ENCODE measurements around the gene TIMM44. TPM values are rescaled to one million over a fixed set of nuclear protein-coding genes. Genes with fewer than 3 reads are reported as not detected.
"Not testable (repeated sequence)": the region's sequence is repeated elsewhere in the genome, so short reads cannot be mapped to it uniquely, and the experiment has no call there.

The TIMM44 gene
- total RNA-seq, 1 donor, result 34.2 TPM

DNA sequence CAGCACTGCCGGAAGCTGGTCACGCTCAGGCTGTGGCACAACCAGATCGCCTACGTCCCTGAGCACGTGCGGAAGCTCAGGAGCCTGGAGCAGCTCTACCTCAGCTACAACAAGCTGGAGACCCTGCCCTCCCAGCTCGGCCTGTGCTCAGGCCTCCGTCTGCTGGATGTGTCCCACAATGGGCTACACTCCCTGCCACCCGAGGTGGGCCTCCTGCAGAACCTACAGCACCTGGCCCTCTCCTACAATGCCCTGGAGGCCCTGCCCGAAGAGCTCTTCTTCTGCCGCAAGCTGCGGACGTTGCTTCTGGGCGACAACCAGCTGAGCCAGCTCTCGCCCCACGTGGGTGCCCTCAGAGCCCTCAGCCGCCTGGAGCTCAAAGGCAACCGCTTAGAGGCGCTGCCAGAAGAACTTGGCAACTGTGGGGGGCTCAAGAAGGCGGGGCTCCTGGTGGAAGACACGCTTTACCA, 43.0 kb downstream of the TIMM44 start:
- Histone ChIP-seq H3K27me3 (ENCODE audit: insufficient read depth, low read length) (no peaks in the 10 kb centered on the region), H3K4me1 (ENCODE audit: insufficient read depth, low read length) (peaks cover 23% of the 10 kb centered on the region), H3K9me3 (ENCODE audit: low read depth, low read length) (no peaks in the 10 kb centered on the region), H3K4me3 (ENCODE audit: low read length) (no peak overlapping the region)

DNA sequence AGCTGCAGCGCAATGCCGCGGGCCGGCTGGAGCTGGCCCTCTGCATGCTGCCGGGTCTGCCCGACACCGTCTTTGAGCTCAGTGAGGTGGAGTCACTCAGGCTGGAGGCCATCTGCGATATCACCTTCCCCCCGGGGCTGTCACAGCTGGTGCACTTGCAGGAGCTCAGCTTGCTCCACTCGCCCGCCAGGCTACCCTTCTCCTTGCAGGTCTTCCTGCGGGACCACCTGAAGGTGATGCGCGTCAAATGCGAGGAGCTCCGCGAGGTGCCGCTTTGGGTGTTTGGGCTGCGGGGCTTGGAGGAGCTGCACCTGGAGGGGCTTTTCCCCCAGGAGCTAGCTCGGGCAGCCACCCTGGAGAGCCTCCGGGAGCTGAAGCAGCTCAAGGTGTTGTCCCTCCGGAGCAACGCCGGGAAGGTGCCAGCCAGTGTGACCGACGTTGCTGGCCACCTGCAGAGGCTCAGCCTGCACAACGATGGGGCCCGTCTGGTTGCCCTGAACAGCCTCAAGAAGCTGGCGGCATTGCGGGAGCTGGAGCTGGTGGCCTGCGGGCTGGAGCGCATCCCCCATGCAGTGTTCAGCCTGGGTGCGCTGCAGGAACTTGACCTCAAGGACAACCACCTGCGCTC, 43.6 kb downstream of the TIMM44 start:
- Histone ChIP-seq H3K4me1 (ENCODE audit: insufficient read depth, low read length) (peaks cover 17% of the 10 kb centered on the region), H3K27me3 (ENCODE audit: insufficient read depth, low read length) (no peaks in the 10 kb centered on the region), H3K4me3 (ENCODE audit: low read length) (no peak overlapping the region), H3K9me3 (ENCODE audit: low read depth, low read length) (no peaks in the 10 kb centered on the region)

DNA sequence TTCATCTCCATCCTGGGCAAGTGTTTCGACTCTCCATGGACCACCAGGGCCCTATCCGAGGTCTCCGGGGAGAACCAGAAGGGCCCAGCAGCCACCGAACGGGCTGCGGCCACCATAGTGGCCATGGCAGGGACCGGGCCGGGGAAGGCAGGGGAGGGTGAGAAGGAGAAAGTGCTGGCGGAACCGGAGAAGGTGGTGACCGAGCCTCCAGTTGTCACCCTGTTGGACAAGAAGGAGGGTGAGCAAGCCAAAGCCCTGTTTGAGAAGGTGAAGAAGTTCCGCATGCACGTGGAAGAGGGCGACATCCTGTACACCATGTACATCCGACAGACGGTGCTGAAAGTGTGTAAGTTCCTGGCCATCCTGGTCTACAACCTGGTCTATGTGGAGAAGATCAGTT, 44.5 kb downstream of the TIMM44 start:
- no peak overlapping the region for H3K4me3 ChIP-seq (ENCODE audit: low read length)
- H3K4me1 ChIP-seq (ENCODE audit: insufficient read depth, low read length), result peaks cover 10% of the 10 kb centered on the region
- H3K27me3 ChIP-seq (ENCODE audit: insufficient read depth, low read length), result no peaks in the 10 kb centered on the region
- no peaks in the 10 kb centered on the region for H3K9me3 ChIP-seq (ENCODE audit: low read depth, low read length)

DNA sequence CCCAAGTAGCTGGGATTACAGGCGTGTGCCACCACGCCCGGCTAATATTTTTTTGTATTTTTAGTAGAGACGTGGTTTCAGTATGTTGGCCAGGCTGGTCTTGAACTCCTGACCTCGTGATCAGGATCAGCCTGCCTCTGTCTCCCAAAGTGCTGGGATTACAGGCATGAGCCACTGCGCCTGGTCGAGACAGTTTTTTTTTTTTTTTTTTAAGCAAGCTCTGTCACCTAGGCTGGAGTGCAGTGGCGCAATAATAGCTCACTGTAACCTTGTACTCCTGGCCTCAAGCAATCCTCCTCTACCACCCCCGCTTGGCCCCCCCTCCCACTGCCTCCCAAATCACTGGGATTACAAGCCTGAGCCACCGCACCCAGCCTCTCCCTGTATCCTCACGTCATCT, 46.2 kb downstream of the TIMM44 start:
- Histone ChIP-seq H3K4me3 (ENCODE audit: low read length) (no peak overlapping the region), H3K9me3 (ENCODE audit: low read depth, low read length) (no peaks in the 10 kb centered on the region), H3K27me3 (ENCODE audit: insufficient read depth, low read length) (no peaks in the 10 kb centered on the region), H3K4me1 (ENCODE audit: insufficient read depth, low read length) (no peaks in the 10 kb centered on the region)

DNA sequence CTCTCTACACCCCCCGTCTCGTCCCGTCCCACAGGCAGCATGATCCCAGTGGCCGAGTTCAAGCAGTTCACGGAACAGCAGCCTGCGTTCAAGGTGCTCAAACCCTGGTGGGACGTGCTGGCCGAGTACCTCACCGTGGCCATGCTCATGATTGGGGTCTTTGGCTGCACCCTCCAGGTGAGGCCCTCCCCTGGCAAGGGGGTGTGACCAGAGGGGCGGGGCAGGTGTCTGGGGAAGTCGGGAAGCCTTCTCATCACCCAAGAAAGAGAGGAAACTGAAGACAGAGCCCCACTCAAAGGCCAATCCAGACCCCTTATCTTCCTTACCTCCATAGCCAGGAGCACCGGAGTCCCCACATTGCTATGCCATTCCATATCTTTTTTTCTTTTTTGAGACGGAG, 47.9 kb downstream of the TIMM44 start:
- Histone ChIP-seq H3K4me1 (ENCODE audit: insufficient read depth, low read length) (no peaks in the 10 kb centered on the region), H3K4me3 (ENCODE audit: low read length) (no peak overlapping the region), H3K27me3 (ENCODE audit: insufficient read depth, low read length) (no peaks in the 10 kb centered on the region), H3K9me3 (ENCODE audit: low read depth, low read length) (no peaks in the 10 kb centered on the region)

DNA sequence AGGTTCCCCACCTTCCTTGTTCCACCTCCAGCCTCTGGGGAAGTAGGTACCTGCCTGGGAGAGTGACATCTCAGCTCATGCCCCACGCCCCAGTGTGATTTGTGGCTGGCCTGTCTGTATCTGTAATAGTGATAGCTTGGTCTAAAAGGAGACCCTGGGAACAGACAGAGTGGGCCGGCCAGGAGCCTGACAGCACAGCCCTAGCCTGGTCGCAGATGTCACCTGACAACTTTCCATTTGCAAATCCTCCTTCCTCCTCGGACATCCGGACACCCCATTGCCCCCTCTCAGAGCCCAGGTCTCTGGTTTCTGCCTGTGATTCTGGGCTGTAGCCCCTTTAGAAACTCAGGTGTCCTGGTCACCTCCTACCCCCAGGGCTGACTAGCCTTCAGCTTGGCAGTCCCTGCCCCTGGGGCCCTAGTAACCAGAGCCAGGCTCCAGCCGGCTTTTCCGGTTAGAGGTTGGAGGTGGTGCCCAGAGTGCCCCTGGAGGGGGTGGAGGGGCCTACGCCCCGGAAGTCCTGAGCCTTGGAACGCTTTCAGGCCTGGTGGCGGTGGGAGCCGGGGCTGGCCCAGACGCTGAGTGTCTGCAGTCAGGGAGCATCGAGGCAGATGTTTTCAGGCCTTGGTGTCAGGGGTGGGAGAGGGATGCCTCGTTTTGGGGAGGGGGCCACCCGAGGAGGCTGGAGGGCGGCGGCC, 48.7 kb downstream of the TIMM44 start:
- Histone ChIP-seq H3K4me1 (ENCODE audit: insufficient read depth, low read length) (no peaks in the 10 kb centered on the region), H3K4me3 (ENCODE audit: low read length) (no peak overlapping the region), H3K27me3 (ENCODE audit: insufficient read depth, low read length) (no peaks in the 10 kb centered on the region)

DNA sequence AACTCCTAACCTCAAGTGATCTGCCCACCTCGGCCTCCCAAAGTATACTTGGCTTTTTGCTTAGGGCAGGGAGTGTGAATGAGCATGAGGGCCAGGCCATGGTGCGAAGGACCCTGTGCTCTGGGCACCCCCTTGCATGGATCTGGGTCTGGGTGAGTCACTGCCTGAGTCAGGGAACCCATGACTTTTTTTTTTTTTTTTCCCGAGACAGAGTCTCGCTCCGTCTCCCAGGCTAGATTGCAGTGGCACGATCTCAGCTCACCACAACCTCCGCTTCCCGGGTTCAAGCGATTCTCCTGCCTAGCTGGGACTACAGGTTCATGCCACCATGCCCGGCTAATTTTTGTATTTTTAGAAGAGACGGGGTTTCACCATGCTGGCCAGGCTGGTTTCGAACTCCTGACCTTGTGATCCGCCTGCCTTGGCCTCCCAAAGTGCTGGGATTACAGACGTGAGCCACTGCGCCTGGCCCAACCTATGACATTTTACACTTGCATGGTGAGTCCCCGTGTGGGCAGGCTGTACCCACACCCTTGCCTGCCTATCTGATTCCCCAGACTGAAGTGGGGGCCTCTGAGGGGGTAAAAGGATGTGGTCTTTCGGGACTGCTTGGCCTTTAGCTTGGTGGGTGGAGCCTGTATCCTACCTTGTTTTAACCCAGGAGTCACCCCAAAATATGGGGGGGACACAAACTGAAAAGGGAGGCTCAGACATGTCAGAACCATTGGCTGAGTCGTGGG, 49.9 kb downstream of the TIMM44 start:
- H3K4me3 ChIP-seq (ENCODE audit: low read length); H3K9me3 ChIP-seq (ENCODE audit: low read depth, low read length); H3K4me1 ChIP-seq (ENCODE audit: insufficient read depth, low read length); H3K27me3 ChIP-seq (ENCODE audit: insufficient read depth, low read length): not testable (repeated sequence)

More for the DNA sequence above, 48.7 kb downstream of the TIMM44 start:
- H3K9me3 ChIP-seq (ENCODE audit: low read depth, low read length), result no peaks in the 10 kb centered on the region

DNA sequence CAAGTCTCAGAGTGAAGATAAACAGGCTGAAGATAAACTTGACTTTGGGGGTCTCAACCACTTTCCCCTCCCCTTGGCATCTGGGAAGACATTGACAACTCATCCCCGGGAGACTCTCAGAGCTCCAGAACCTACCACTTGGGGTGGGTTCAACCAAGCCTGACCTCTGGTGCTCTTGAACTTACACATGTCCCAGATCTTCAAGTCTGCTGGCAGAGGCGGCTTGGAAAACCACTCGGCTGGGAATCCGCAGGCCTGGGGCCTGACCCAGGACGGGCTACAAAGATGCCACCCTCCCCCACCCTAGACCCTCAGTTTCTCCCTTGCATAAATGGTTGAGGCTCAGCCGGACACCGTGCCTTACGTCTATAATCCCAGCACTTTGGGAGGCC, 54.6 kb downstream of the TIMM44 start:
- Histone ChIP-seq H3K4me3 (ENCODE audit: low read length) (no peak overlapping the region), H3K9me3 (ENCODE audit: low read depth, low read length) (no peaks in the 10 kb centered on the region), H3K4me1 (ENCODE audit: insufficient read depth, low read length) (peaks cover 3% of the 10 kb centered on the region), H3K27me3 (ENCODE audit: insufficient read depth, low read length) (peaks cover 6% of the 10 kb centered on the region)

DNA sequence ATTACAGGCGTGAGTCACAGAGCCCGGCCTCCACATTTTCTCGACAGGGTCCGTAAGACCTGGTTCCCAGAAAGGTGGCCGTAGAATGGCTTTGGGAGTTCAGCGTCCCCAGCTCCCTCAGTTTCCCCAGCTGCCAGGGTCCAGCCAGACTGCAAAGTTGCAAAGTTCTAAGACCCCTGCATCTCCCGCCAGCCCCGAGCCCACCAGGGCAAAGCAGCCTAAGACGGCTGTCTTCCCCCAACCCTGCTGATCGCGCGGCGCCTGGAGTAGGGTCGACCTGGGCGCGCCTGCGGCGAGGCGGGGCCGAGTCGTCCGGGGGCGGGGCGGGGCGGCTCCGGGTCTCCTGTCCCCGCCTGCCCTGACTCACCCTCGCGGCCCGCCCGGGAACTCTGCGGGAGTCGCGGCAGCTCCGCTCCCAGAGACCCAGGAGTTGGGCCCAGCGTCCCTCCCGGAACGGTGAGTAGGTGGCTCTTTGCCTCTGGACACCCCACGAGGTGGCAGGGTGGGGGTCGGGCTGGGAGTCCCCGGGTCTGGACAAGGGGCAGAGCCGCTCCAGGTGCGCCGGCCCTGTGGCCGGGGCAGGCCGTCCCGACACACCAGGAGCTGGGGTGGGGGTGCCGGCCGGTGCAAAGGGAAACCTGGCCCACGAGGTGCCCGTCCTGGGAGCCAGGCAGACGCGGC, 55.2 kb downstream of the TIMM44 start, which contains the start of gene LRRC8E:
Gene LRRC8E, plus strand, starts transcription at position 366 of the 681 bp plus-strand sequence. CDS start 7,094 bp downstream, outside the sequence.
- H3K4me3 ChIP-seq (ENCODE audit: low read length), result no peak within 1 kb of the TSS
- H3K27me3 ChIP-seq (ENCODE audit: insufficient read depth, low read length), result peaks cover 6% of the 10 kb centered on the region
- H3K4me1 ChIP-seq (ENCODE audit: insufficient read depth, low read length), result peaks cover 3% of the 10 kb centered on the region
- H3K9me3 ChIP-seq (ENCODE audit: low read depth, low read length), result no peaks in the 10 kb centered on the region

DNA sequence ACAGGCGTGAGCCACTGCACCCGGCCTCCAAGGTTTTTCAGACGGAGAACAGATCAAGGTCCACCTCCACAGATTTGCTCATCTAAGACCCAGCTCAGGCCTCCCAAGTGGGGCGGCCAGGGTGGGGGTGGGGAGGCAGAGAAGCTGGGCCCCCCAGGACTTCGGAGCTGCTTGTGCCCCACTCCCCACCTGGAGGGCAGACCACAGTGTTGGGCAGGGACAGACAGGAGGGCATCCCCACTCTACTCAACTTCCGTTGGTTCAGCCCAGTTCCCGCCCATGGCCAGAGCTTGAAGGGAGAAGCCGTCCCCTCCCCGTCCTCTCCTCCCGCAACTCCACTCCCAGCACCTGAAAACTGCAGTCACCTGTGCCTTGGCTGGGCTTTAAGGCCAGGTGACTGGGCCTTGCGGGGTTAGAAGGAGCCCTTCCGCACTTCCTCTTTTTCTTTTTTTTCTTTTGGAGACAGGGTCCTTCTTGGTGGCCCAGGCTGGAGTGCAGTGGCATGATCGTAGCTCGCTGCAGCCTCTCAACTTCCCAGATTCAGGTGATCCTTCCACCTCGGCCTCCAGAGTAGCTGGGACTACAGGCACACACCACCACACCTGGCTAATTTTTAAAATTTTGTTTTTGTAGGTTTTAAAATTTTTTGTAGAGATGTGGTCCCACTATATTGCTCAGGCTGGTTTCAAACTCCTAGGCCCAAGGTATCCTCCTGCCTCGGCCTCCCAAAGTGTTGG, 55.9 kb downstream of the TIMM44 start:
- Histone ChIP-seq H3K4me1 (ENCODE audit: insufficient read depth, low read length) (peaks cover 3% of the 10 kb centered on the region), H3K27me3 (ENCODE audit: insufficient read depth, low read length) (peaks cover 6% of the 10 kb centered on the region), H3K4me3 (ENCODE audit: low read length) (no peak overlapping the region), H3K9me3 (ENCODE audit: low read depth, low read length) (no peaks in the 10 kb centered on the region)

DNA sequence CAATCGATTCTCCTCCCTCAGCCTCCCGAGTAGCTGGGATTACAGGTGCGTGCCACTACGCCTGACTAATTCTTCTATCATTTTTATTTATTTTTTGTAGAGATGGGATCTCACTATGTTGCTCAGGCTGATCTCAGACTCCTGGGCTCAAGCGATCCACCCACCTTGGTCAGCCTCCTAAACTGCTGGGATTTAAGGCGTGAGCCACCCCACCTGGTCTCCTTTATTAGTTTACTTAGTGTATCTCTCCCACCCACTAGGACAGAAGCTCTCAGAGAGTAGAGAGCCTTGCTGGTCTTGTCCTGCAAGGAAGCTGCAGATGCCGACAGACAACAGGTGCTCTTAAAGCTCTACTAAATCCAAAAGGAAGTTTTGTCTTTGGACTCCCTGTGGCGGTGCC, 57.6 kb downstream of the TIMM44 start:
- peaks cover 6% of the 10 kb centered on the region for H3K27me3 ChIP-seq (ENCODE audit: insufficient read depth, low read length)
- H3K4me1 ChIP-seq (ENCODE audit: insufficient read depth, low read length), result peaks cover 3% of the 10 kb centered on the region
- H3K9me3 ChIP-seq (ENCODE audit: low read depth, low read length), result no peaks in the 10 kb centered on the region
- no peak overlapping the region for H3K4me3 ChIP-seq (ENCODE audit: low read length)

DNA sequence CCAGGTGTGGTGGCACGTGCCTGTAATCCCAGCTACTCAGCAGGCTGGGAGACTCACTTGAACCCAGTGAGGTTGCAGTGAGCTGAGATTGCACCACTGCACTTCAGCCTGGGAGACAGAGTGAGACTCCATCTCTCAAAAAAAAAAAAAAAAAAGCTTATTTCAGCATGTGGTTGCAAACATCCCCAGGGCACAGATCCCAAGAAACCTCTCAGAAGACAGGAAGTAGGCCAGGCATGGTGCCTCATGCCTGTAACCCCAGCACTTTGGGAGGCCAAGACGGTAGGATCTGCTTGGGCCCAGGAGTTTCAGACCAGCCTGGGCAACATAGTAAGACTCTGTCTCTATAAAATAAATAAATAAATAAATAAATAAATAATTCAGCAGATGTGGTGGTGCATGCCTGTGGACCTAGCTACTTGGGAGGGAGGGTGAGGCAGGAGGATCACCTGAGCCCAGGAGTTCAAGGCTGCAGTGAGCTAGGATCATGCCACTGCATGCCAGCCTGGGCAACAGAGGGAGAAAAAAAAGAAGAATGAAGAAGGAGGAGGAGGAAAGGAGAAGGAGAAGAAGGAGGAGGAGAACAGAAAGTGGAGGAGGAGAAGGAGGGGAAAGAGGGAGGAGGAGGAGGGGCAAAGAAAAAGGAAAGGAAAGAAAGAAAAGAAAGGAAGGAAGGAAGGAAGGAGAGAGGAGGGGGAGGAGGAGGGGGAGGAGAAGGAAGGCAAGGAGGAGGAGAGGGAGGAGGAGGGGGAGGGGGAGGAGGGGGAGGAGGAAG, 59.5 kb downstream of the TIMM44 start:
- Histone ChIP-seq H3K9me3 (ENCODE audit: low read depth, low read length) (no peaks in the 10 kb centered on the region), H3K27me3 (ENCODE audit: insufficient read depth, low read length) (peaks cover 6% of the 10 kb centered on the region), H3K4me1 (ENCODE audit: insufficient read depth, low read length) (peaks cover 3% of the 10 kb centered on the region), H3K4me3 (ENCODE audit: low read length) (no peak overlapping the region)

DNA sequence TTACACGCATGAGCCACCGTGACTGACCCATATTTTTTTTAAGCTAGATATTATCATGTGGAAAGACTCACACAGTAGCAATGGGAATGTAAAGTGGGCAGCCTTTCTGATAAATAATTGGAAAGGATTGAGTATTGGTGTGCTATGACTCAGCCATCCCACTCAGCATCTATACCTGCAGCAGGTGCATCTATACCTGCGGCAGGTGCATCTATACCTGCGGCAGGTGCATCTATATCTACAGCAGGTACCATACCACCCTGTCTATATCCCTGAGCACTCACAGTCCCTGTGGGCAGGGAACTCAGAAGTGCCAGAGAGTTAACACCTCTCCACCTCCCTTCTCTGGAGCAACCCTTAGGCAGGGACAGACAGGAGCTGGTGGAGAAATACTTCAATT, 60.4 kb downstream of the TIMM44 start:
- Histone ChIP-seq H3K27me3 (ENCODE audit: insufficient read depth, low read length) (peaks cover 6% of the 10 kb centered on the region), H3K4me1 (ENCODE audit: insufficient read depth, low read length) (no peaks in the 10 kb centered on the region), H3K4me3 (ENCODE audit: low read length) (no peak overlapping the region), H3K9me3 (ENCODE audit: low read depth, low read length) (no peaks in the 10 kb centered on the region)

DNA sequence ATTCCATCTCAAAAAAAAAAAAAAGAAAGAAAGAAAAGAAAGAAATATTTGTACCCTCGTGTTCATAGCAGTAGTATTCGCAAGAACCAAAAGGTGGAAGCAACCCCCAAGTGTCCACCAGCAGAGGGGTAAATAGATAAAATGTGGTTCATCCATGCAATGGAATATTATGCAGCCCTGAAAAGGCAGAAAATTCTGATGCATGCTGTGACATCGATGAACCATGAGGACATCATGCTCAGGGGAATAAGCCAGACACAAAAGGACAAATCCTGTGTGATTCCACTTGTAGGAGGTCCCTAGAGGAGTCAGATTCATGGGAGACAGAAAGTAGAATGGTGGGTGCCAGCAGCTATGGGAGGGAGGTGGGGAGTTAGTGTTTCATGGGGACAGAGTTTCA, 61.6 kb downstream of the TIMM44 start:
- H3K4me3 ChIP-seq (ENCODE audit: low read length), result no peak overlapping the region
- H3K4me1 ChIP-seq (ENCODE audit: insufficient read depth, low read length), result no peaks in the 10 kb centered on the region
- no peaks in the 10 kb centered on the region for H3K9me3 ChIP-seq (ENCODE audit: low read depth, low read length)
- H3K27me3 ChIP-seq (ENCODE audit: insufficient read depth, low read length), result no peaks in the 10 kb centered on the region

Data from mononuclear cell (primary cell).